Activated T-helper 1 cell treated with anti-CD3 and anti-CD28 coated beads, Interleukin-2, amount 50 U/mL, for 16 hours (primary cell): ENCODE data around the gene INTS2.
A peak's percentile ranks its signal among the peaks of the same experiment; 100 is the strongest.
"Not testable (repeated sequence)": the region's sequence is repeated elsewhere in the genome, so short reads cannot be mapped to it uniquely, and the experiment has no call there.

Source experiments
- DNase-seq, 2 donors: peaks; one replicate each; pipeline ENCODE4 v3.0.0-alpha.2; 2020; ENCODE audit warnings: low read depth in 1 of 2, low spot score in 1 of 2

INTS2 gene

GRCh38 chr17:61848896-61849295 is 78.9 kb downstream of the INTS2 start:
- no peak for DNase-seq

GRCh38 chr17:61848247-61848646 is 79.5 kb downstream of the INTS2 start:
- no peak for DNase-seq

- DNase-seq: no peak
Observed at GRCh38 chr17:61847659-61848058, 80.1 kb downstream of the INTS2 start.

- no peak for DNase-seq
Observed at GRCh38 chr17:61846761-61847375, 80.9 kb downstream of the INTS2 start.

DNA sequence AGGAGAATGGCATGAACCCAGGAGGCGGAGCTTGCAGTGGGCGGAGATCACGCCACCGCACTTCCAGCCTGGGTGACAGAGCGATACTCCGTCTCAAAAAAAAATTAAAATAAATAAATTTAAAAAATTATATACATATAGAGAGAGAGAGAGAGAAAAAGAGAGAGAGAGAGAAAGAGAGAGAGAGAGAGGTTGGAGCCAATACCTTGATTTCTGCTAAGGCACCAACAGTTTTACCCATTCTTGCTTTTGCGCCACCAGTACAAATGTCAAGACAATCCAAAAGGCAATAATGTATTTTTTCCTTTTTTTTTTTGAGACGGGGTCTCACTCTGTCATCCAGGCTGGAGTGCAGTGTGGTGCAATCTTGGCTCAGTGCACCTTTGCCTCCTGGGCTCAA is 81.7 kb downstream of the INTS2 start:
- DNase-seq: no peak

- DNase-seq: no peak
Observed at GRCh38 chr17:61843435-61843834, 84.3 kb downstream of the INTS2 start.

GRCh38 chr17:61842899-61843298 is 84.9 kb downstream of the INTS2 start:
- no peak for DNase-seq

- DNase-seq: no peak
Observed at GRCh38 chr17:61839300-61839786, 88.4 kb downstream of the INTS2 start.

GRCh38 chr17:61837175-61838051 is 90.4 kb downstream of the INTS2 start:
- DNase-seq: peak in 1 of 2 donors; percentile 3

DNA sequence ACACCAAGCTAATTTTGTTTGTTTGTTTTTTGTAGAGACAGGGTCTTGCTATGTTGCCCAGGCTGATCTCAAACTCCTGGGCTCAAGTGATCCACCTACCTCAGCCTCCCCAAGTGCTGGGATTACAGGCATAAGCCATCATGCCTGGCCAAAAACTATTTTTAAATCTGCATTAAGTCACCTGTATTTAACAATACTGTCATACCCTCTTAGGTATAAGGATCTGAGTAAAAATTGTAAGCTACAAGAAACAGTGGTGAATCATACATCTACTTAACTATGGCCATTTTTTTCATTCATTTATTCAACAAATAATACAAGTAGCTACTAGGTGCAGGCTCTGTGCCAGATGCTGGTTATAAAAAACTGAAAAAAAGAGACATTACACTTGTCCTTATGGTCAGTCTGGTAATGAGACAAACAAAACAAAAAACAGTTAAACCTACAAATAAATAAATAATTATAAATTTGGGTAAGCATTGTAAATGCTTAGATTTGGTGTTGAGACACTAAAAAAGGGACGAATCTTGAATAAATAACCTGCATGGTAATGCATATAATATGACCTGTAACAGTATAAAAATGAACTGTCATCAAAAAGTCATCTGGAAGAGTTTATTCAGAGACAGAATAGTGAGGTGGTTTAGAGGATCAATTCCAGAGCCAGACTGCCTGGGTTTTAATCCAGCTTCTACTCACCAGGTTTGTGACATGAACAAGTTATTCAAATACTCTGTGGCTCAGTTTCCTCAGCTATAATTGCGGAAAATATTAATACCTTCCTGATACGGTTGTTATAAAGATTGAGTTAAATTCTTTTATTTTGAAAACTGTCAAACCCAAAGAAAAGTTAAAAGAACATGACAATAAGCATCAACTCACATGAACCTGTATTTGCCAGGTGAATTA is 91.3 kb downstream of the INTS2 start:
- no peak for DNase-seq

- no peak for DNase-seq
Observed at GRCh38 chr17:61835606-61836005, 92.2 kb downstream of the INTS2 start.

DNA sequence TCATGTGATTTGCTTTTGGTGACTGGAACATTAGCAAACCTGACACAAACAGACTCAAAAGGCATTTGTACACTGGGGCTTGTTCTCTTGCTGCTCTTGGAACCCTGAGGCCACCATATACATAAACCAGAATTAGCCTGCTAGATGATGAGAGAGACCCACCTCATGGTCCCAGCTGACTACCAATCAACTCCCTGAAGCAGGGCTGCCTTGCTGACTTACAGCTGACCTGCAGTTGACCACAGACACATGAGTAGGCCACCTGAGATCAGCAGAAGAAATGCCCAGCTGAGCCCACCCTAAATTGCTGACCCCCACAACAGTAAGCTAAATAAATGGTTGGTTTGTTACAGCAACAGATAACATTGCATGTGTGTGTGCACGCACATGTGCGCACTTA is 93.2 kb downstream of the INTS2 start:
- DNase-seq: no peak

DNA sequence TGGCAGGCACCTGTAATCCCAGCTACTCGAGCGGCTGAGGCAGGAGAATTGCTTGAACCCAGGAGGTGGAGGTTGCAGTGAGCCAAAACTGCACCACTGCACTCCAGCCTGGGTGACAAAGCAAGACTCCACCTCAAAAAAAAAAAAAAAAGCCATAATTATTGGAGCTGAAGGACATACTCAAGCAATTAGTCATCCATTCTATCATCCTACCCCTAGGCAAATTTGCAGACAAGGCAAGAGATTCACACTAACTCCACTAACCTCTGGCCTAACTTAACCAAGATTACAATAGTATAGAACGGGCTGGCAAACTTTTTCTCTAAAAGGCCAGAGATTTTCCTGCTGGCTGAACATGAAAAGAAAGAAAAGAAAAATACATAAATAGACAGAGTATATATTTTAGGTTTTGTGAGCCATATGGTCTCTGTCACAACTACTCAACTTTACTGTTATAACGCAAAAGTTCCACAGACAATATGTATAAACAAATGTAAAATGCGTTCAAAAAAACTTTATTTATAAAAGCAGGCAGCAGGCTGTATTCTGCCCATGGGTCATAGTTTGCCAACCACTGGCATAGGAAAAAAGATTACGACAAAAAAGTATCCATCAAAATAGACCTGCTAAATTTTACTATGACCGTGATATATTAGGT is 94.1 kb downstream of the INTS2 start:
- DNase-seq: no peak

DNA sequence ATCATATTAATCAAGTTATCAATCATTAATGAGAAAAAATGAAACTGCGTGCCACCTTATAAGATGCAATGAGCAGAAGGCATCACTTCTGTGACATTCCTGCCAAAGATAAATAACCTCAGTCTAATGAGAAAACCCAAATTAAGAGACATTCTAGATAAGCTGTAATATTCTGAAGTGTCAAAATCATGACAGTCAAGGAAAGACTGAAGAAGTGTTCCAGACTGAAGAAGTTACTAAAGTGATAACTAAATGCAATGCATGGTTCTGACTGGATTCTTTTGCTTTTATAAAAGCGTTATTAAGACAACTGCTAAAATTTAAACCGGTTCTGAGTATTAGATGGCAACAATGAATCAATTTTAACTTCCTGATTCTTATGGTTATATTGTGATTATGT is 95.3 kb downstream of the INTS2 start:
- no peak for DNase-seq

- no peak for DNase-seq
Observed at GRCh38 chr17:61831099-61831498, 96.7 kb downstream of the INTS2 start.

DNA sequence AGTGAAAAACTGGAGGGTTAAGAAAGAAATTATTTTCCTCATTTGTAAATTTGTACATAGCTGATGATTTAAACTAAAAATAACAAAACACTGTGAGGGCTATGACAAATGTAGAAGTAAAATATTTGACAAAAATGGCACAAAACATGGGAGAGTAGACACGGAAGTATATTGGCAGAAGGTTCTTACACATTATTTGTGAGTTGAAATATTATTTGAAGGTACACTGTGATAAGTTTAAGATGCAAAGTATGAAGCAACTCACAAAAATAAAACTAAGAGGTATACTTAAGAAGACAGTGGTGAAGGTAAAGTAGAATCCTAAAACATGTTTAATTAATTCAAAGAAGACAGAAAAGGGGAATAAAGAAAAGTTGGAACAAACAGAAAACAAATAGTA is 99.1 kb downstream of the INTS2 start:
- DNase-seq: no peak

DNA sequence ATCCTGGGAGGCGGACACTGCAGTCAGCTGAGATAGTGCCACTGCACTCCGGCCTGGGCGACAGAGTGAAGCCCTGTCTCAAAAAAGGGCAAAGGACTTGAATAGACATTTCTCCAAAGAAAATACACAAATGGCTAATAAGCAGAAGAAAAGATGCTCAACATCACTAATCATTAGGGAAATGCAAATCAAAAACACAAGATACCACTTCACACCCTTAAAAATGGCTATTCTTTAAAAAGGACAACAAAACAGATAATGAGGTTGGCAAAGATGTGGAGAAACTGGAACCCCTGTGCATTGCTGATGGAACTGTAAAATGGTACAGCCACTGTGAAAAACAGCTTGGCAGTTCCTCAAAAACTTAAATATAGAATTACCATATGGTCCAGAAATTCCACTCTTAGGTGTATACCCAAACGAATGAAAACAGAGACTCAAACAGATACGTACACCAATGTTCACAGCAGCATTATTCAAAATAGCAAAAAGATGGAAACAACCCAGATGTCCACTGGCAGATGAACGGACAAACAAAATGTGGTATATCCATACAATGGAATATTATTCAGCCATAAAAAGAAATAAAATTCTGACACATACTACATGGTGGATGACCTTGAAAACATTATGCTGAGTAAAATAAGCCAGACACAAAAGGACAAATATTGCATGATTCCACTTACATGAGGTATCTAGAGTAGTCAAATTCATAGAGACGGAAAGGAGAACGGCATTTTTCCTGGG is 100.0 kb downstream of the INTS2 start:
- DNase-seq: no peak

- not testable (repeated sequence) for DNase-seq
Observed at GRCh38 chr17:61826866-61827265, 100.9 kb downstream of the INTS2 start.

DNA sequence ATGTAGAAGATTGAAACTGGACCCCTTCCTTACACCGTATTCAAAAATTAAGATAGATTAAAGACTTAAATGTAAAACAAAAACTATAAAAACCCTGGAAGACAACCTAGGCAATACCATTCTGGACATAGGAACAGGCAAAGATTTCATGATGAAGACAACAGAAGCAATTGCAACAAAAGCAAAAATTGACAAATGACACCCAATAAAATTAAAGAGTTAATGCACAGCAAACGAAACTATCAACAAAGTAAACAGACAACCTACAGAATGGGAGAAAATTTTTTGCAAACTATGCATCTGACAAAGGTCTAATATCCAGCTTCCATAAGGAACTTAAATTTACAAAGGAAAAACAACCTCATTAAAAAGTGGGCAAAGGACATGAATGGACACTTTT is 101.6 kb downstream of the INTS2 start:
- DNase-seq: not testable (repeated sequence)

GRCh38 chr17:61825448-61826137 is 102.2 kb downstream of the INTS2 start:
- DNase-seq: no peak
